Adrenal gland (tissue), 5 donors: ENCODE results near the gene WWOX.

Experiments used
- POLR2A ChIP-seq, 2 donors: fragments of 450-650 bp; IDR thresholded peaks; one replicate each; pipeline ENCODE4 v1.6.1; 2017; ENCODE audit warnings: antibody characterized with exemption in 2 of 2, mild to moderate bottlenecking in 2 of 2, moderate library complexity in 1 of 2
- TF ChIP-seq, protein P1 (sequence below), 6 experiments: fragments of 450-650 bp in 4 of 6; fragments of 200-600 bp in 2 of 6; sonication (generic) in 1 of 6; IDR thresholded peaks; 1 replicate in 5 of 6; 2 replicates in 1 of 6; pipeline versions ENCODE4 v1.5.1 to v1.8.0; 2016 to 2021; ENCODE audit warnings: antibody characterized with exemption in 6 of 6, mild to moderate bottlenecking in 2 of 6, moderate library complexity in 1 of 6
- donor health status: DM: no; HTN: no; CAD: no.

GRCh38 chr16:78108451-78108850 lies 9.0 kb downstream of the WWOX start:
- TF ChIP-seq, protein P1, sequence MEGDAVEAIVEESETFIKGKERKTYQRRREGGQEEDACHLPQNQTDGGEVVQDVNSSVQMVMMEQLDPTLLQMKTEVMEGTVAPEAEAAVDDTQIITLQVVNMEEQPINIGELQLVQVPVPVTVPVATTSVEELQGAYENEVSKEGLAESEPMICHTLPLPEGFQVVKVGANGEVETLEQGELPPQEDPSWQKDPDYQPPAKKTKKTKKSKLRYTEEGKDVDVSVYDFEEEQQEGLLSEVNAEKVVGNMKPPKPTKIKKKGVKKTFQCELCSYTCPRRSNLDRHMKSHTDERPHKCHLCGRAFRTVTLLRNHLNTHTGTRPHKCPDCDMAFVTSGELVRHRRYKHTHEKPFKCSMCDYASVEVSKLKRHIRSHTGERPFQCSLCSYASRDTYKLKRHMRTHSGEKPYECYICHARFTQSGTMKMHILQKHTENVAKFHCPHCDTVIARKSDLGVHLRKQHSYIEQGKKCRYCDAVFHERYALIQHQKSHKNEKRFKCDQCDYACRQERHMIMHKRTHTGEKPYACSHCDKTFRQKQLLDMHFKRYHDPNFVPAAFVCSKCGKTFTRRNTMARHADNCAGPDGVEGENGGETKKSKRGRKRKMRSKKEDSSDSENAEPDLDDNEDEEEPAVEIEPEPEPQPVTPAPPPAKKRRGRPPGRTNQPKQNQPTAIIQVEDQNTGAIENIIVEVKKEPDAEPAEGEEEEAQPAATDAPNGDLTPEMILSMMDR (IDR thresholded peaks at IDR 0.05): no peak
- no peak for TF ChIP-seq POLR2A (IDR thresholded peaks at IDR 0.05)
